HG02763 (cell line): ENCODE data around the gene SLC6A8.
A peak's percentile ranks its signal among the peaks of the same experiment; 100 is the strongest.
"Not testable (repeated sequence)": the region's sequence is repeated elsewhere in the genome, so short reads cannot be mapped to it uniquely, and the experiment has no call there.

Source experiments
- ATAC-seq: cut with Tn5 transposase; IDR thresholded peaks from one replicate; pipeline ENCODE4 v1.9.1; 2021; ENCODE audit warnings: mild to moderate bottlenecking, moderate library complexity; ENCODE audit not compliant: unreplicated experiment

Gene SLC6A8

GRCh38 chrX:153704631-153705402, 17.1 kb downstream of the SLC6A8 start:
- not testable (repeated sequence) for ATAC-seq

GRCh38 chrX:153705403-153706060, 17.8 kb downstream of the SLC6A8 start:
- not testable (repeated sequence) for ATAC-seq

GRCh38 chrX:153706799-153707198, 19.1 kb downstream of the SLC6A8 start:
- no peak for ATAC-seq

GRCh38 chrX:153707406-153707805, 19.7 kb downstream of the SLC6A8 start:
- ATAC-seq, result no peak

- ATAC-seq, result no peak
These were observed 20.7 kb downstream of the SLC6A8 start for GRCh38 chrX:153708415-153708814.

- no peak for ATAC-seq
These were observed 22.3 kb downstream of the SLC6A8 start for GRCh38 chrX:153709726-153710674.

- ATAC-seq, result no peak
These were observed 26.5 kb downstream of the SLC6A8 start for GRCh38 chrX:153714256-153714655.

- ATAC-seq, result no peak
These were observed 29.7 kb downstream of the SLC6A8 start for GRCh38 chrX:153717445-153717844.

- no peak for ATAC-seq
These were observed 31.5 kb downstream of the SLC6A8 start for GRCh38 chrX:153719238-153719637.

- no peak for ATAC-seq
These were observed 32.0 kb downstream of the SLC6A8 start for GRCh38 chrX:153719701-153720100.

- ATAC-seq, result no peak
These were observed 35.1 kb downstream of the SLC6A8 start for GRCh38 chrX:153722704-153723350.

GRCh38 chrX:153723351-153724251, 35.9 kb downstream of the SLC6A8 start:
- peak; percentile 27 for ATAC-seq

GRCh38 chrX:153724252-153725038, 36.7 kb downstream of the SLC6A8 start, which contains the start of the genes ABCD1 and BCAP31:
ABCD1 (plus strand) TSS chrX:153724856; CDS start chrX:153725267, 411 bp downstream.
BCAP31 (minus strand) TSS chrX:153724387; CDS start chrX:153723244, 1,143 bp downstream.
- peak; percentile 59 for ATAC-seq

- no peak for ATAC-seq
These were observed 37.5 kb downstream of the SLC6A8 start for GRCh38 chrX:153725039-153725831.

GRCh38 chrX:153725832-153726285, 38.1 kb downstream of the SLC6A8 start:
- ATAC-seq, result no peak

- peak; percentile 33 for ATAC-seq
These were observed 38.8 kb downstream of the SLC6A8 start for GRCh38 chrX:153726286-153727122.
